NCI-H748 (cell line): ENCODE data around the gene ORAI2.
"Not testable (repeated sequence)": the region's sequence is repeated elsewhere in the genome, so short reads cannot be mapped to it uniquely, and the experiment has no call there.

ENCODE experiments used
- DNase-seq: peaks from one replicate; lab custom pipeline; 2025; ENCODE audit not compliant: unreplicated experiment; lab: John Stamatoyannopoulos, UW

The ORAI2 gene

GRCh38 chr7:102433219-102434038, at the start of gene ORAI2:
Gene ORAI2, plus strand, starts transcription at chr7:102433575. Its CDS starts 5,382 bp downstream, at chr7:102438957.
- peak; percentile 82 for DNase-seq

- DNase-seq = no peak
Measured at GRCh38 chr7:102387064-102387463, 46.3 kb upstream of the ORAI2 start.

GRCh38 chr7:102389810-102390209, 43.6 kb upstream of the ORAI2 start:
- no peak for DNase-seq

- peak; percentile 72 for DNase-seq
Measured at GRCh38 chr7:102390697-102391484, 42.5 kb upstream of the ORAI2 start.

- no peak for DNase-seq
Measured at GRCh38 chr7:102392330-102392729, 41.0 kb upstream of the ORAI2 start.

GRCh38 chr7:102393467-102393866, 39.9 kb upstream of the ORAI2 start:
- no peak for DNase-seq

- DNase-seq = no peak
Measured at GRCh38 chr7:102395592-102395872, 37.8 kb upstream of the ORAI2 start.

- peak; percentile 96 for DNase-seq
Measured at GRCh38 chr7:102395873-102396709, 37.3 kb upstream of the ORAI2 start, which contains the start of gene PRKRIP1. Gene PRKRIP1, plus strand, starts transcription at chr7:102396363. Its CDS starts 49 bp downstream, at chr7:102396412.

- no peak for DNase-seq
Measured at GRCh38 chr7:102396710-102397019, 36.7 kb upstream of the ORAI2 start.

- no peak for DNase-seq
Measured at GRCh38 chr7:102398543-102398942, 34.8 kb upstream of the ORAI2 start.

GRCh38 chr7:102400360-102400759, 33.0 kb upstream of the ORAI2 start:
- DNase-seq = no peak

- DNase-seq = no peak
Measured at GRCh38 chr7:102403563-102403962, 29.8 kb upstream of the ORAI2 start.

- DNase-seq = peak; percentile 28
Measured at GRCh38 chr7:102404005-102404861, 29.1 kb upstream of the ORAI2 start.

- not testable (repeated sequence) for DNase-seq
Measured at GRCh38 chr7:102404862-102405188, 28.6 kb upstream of the ORAI2 start.

GRCh38 chr7:102407910-102408309, 25.5 kb upstream of the ORAI2 start:
- DNase-seq = no peak

GRCh38 chr7:102408530-102408929, 24.8 kb upstream of the ORAI2 start:
- DNase-seq = not testable (repeated sequence)

- DNase-seq = no peak
Measured at GRCh38 chr7:102409340-102409739, 24.0 kb upstream of the ORAI2 start.

- no peak for DNase-seq
Measured at GRCh38 chr7:102410123-102410522, 23.3 kb upstream of the ORAI2 start.

- no peak for DNase-seq
Measured at GRCh38 chr7:102410918-102411317, 22.5 kb upstream of the ORAI2 start.

- no peak for DNase-seq
Measured at GRCh38 chr7:102412548-102412947, 20.8 kb upstream of the ORAI2 start.

GRCh38 chr7:102413091-102413490, 20.3 kb upstream of the ORAI2 start:
- DNase-seq = no peak
